AG04449 (cell line): ENCODE results near the gene TSLP.

Experiments used
- CTCF ChIA-PET: fragments of 350-600 bp; formaldehyde crosslinking; extraction: SDS; loops from one replicate; lab custom pipeline; 2021; ENCODE audit warnings: antibody characterized with exemption; lab: Yijun Ruan, JAX
- POLR2A ChIA-PET: fragments of 400-600, 350-600 bp; formaldehyde crosslinking; extraction: SDS; loops from one replicate; lab custom pipeline; 2020; ENCODE audit warnings: antibody characterized with exemption, inconsistent platforms; lab: Yijun Ruan, JAX
- DNase-seq: peaks from one replicate; pipeline ENCODE4 v3.0.0-alpha.2; 2010; ENCODE audit warnings: low read depth, low spot score
- H3K4me3 ChIP-seq: 2 replicates; pipeline ENCODE4 v1.5.1; 2011; ENCODE audit warnings: low read depth, mild to moderate bottlenecking, control low read depth, low read length
- TF ChIP-seq, protein P1 (sequence below): IDR thresholded peaks from one replicate; pipeline ENCODE4 v1.5.1; 2011; ENCODE audit warnings: mild to moderate bottlenecking, moderate library complexity, low read length, control low read depth, inconsistent platforms; ENCODE audit not compliant: insufficient read depth; ENCODE audit errors: missing control alignments

Gene TSLP

GRCh38 chr5:111107371-111107770 lies 35.9 kb downstream of the TSLP start:
- POLR2A ChIA-PET = no interaction called here
- no peak for DNase-seq
- TF ChIP-seq, protein P1, sequence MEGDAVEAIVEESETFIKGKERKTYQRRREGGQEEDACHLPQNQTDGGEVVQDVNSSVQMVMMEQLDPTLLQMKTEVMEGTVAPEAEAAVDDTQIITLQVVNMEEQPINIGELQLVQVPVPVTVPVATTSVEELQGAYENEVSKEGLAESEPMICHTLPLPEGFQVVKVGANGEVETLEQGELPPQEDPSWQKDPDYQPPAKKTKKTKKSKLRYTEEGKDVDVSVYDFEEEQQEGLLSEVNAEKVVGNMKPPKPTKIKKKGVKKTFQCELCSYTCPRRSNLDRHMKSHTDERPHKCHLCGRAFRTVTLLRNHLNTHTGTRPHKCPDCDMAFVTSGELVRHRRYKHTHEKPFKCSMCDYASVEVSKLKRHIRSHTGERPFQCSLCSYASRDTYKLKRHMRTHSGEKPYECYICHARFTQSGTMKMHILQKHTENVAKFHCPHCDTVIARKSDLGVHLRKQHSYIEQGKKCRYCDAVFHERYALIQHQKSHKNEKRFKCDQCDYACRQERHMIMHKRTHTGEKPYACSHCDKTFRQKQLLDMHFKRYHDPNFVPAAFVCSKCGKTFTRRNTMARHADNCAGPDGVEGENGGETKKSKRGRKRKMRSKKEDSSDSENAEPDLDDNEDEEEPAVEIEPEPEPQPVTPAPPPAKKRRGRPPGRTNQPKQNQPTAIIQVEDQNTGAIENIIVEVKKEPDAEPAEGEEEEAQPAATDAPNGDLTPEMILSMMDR = no peak
- H3K4me3 ChIP-seq = no peak overlapping the region
- CTCF ChIA-PET = interaction anchor here (0.6 to 0.9 kb wide), 2 partner anchors 8 to 10 kb away, joined by 3 read pairs; no protein-coding TSS in a partner anchor

DNA sequence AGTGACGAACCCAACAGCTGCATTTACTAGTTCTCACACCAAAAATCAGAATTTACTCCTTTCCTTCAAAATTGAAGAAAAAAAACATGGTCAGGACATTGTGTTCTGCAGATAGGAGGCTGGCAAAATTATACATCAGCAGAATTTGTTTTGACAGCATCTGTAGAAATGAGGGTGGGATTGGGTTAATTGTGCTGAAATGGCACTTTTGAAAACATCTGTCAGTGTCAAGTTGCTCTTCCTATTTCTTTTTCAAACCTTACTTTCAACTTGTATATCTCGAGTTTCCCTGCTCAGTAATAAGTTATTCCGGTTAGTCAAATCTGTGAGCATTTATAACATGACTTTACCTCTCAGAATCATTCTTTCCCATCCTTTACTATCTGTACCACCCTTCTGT lies 40.4 kb downstream of the TSLP start:
- TF ChIP-seq, protein P1 = no peak
- H3K4me3 ChIP-seq = no peak overlapping the region
- DNase-seq = no peak
- POLR2A ChIA-PET = no interaction called here
- CTCF ChIA-PET = no interaction called here

DNA sequence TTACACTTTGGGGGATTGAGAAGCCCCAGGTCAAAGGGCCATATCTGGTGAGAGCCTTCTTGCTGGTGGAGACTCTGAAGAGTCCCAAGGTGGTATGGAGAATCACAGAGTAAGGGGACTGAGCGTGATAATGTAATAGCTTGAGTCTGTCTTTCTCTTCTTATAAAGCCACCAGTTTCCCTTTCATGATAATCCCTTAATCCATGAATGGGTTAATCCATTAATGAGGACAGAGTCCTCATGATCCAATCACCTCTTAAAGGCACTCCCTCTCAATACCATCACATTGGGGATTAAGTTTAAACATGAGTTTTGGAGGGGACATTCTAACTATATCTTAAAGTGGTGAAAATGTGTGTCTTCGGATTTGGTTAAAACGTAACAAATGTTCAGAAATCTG lies 42.2 kb downstream of the TSLP start:
- ChIA-PET CTCF (no interaction called here), POLR2A (no interaction called here)
- TF ChIP-seq, protein P1 = no peak
- no peak overlapping the region for H3K4me3 ChIP-seq
- DNase-seq = no peak

DNA sequence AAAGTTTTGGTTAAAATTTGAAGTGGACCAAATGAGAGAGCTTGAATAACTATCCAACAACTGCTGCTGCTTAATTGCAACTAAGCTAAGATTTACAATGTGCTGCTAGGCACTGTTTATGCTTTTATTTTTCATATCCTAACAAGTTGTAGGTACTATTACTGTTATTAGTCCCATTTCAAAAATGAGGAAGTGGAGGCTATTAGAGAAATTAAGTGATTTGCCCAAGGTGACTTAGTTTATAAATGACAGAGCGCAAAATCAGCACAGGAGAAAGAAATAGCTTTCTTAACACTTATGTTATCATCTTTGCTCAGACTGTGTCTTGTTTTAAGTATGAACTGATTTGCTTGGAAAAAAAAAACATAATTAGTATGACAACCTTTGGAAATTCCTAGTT lies 43.7 kb downstream of the TSLP start:
- TF ChIP-seq, protein P1 = no peak
- POLR2A ChIA-PET = no interaction called here
- H3K4me3 ChIP-seq = no peak overlapping the region
- DNase-seq = no peak
- CTCF ChIA-PET = interaction anchor here (1.3 kb wide), 1 partner anchor 8 kb away, joined by 3 read pairs; no protein-coding TSS in a partner anchor

- POLR2A ChIA-PET = no interaction called here
- DNase-seq = no peak
- TF ChIP-seq, protein P1 = no peak
- no peak overlapping the region for H3K4me3 ChIP-seq
- CTCF ChIA-PET = no interaction called here
These were observed 45.0 kb downstream of the TSLP start for GRCh38 chr5:111116550-111116949.

DNA sequence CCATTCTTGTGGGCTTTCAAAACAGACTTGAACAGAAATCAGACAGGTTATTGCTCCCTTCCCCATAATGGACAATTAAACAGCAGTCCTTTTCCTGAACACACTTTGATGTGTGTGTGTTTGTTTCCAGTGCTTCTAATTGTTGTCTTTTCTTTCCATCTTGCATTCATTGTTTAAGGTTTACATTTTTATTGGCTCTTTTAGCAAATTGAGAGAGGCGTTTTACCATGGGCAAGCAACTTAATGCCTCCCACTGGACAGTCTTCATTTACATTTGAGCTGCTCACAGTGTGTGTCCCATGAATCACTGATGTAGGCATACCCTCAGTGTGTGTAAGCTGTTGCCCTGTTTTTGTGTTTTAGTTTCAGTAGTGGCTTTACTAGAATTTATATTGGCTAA lies 45.6 kb downstream of the TSLP start:
- POLR2A ChIA-PET = no interaction called here
- TF ChIP-seq, protein P1 = no peak
- H3K4me3 ChIP-seq = no peak overlapping the region
- no peak for DNase-seq
- CTCF ChIA-PET = no interaction called here
